GM12878 (cell line): ENCODE results near the gene GID8. TPM values are rescaled to one million over a fixed set of nuclear protein-coding genes. Genes with fewer than 3 reads are reported as not detected.

ENCODE experiments used
- ATAC-seq: fragments of 200-7000 bp; cut with Tn5 transposase; 3 replicates; pipeline ENCODE4 v1.9.1; 2020; ENCODE audit warnings: mild to moderate bottlenecking, moderate library complexity
- BruUV-seq: library from RNA; stranded (reverse); fragments of 400-500 nt; replicated peaks from 2 replicates; lab custom pipeline; 2021; lab: Mats Ljungman, UMichigan
- CTCF ChIA-PET: fragments of 300-600 bp; sonication (Branson Sonifier 250); formaldehyde crosslinking; extraction: SDS; loops from one replicate; lab custom pipeline; 2021; ENCODE audit warnings: inconsistent platforms; lab: Yijun Ruan, JAX
- POLR2A ChIA-PET: fragments of 350-600 bp; formaldehyde crosslinking; extraction: SDS; loops from one replicate; lab custom pipeline; 2021; ENCODE audit warnings: inconsistent platforms; lab: Charles Lee
- RAD21 ChIA-PET: fragments of 300-600 bp; sonication (Branson Sonifier 250); formaldehyde crosslinking; loops from one replicate; lab custom pipeline; 2023; ENCODE audit warnings: antibody characterized with exemption; ENCODE audit not compliant: unreplicated experiment; lab: Charles Lee
- SMC1A ChIA-PET: fragments of 300-600 bp; sonication (Branson Sonifier 250); formaldehyde crosslinking; loops from one replicate; lab custom pipeline; 2023; ENCODE audit not compliant: unreplicated experiment, uncharacterized antibody; lab: Charles Lee
- DNase-seq: peaks from one replicate; pipeline ENCODE4 v3.0.0-alpha.2; 2011; ENCODE audit warnings: low read depth, low spot score
- FAIRE-seq: peaks from 3 replicates; lab custom pipeline; 2011; peaks lifted over from hg19 to GRCh38; lab: Jason Lieb, UNC
- H2AFZ ChIP-seq: 2 replicates; pipeline ENCODE4 v1.6.0; 2011; ENCODE audit warnings: low read depth, low read length, control low read depth; ENCODE audit not compliant: control insufficient read depth
- H3K27ac ChIP-seq: 2 replicates; pipeline ENCODE4 v1.5.1; 2011; ENCODE audit warnings: control low read depth; ENCODE audit not compliant: control insufficient read depth, insufficient read depth
- H3K27me3 ChIP-seq, 2 experiments: replicated peaks in 1 of 2; 2 replicates each; pipeline versions ENCODE4 v1.6.0 to v1.6.1; 2011; ENCODE audit warnings: low read length in 1 of 2; ENCODE audit not compliant: control insufficient read depth in 2 of 2, insufficient read depth in 2 of 2
- H3K36me3 ChIP-seq, 2 experiments: 2 replicates each; pipeline ENCODE4 v1.5.1; 2011; ENCODE audit warnings: low read length in 1 of 2; ENCODE audit not compliant: control insufficient read depth in 2 of 2, insufficient read depth in 2 of 2
- H3K4me1 ChIP-seq: 2 replicates; pipeline ENCODE4 v1.6.1; 2011; ENCODE audit warnings: mild to moderate bottlenecking, low read length, moderate library complexity, mixed read lengths; ENCODE audit not compliant: control insufficient read depth, insufficient read depth
- H3K4me2 ChIP-seq: 2 replicates; pipeline ENCODE4 v1.6.0; 2011; ENCODE audit warnings: control low read depth; ENCODE audit not compliant: control insufficient read depth, insufficient read depth
- H3K4me3 ChIP-seq: fragments of 200-600 bp; sonication (generic); 2 replicates; pipeline ENCODE4 v1.5.1; 2016
- H3K79me2 ChIP-seq: 2 replicates; pipeline ENCODE4 v1.6.0; 2011; ENCODE audit warnings: low read length; ENCODE audit not compliant: control insufficient read depth, insufficient read depth
- H3K9ac ChIP-seq: 2 replicates; pipeline ENCODE4 v1.8.0; 2011; ENCODE audit warnings: low read length, control low read depth, mixed read lengths; ENCODE audit not compliant: control insufficient read depth, insufficient read depth
- H3K9me3 ChIP-seq: replicated peaks from 3 replicates; pipeline ENCODE4 v1.5.1; 2011; ENCODE audit warnings: mild to moderate bottlenecking, low read length; ENCODE audit not compliant: control insufficient read depth, insufficient read depth
- H4K20me1 ChIP-seq: 2 replicates; pipeline ENCODE4 v1.6.0; 2011; ENCODE audit not compliant: control insufficient read depth, insufficient read depth
- BACH1 ChIP-seq: fragments of 450-650 bp; IDR thresholded peaks from 2 replicates; pipeline ENCODE4 v1.6.1; 2017; ENCODE audit warnings: mild to moderate bottlenecking, borderline replicate concordance
- BMI1 ChIP-seq: fragments of 450-650 bp; IDR thresholded peaks from 2 replicates; pipeline ENCODE4 v1.6.1; 2016; ENCODE audit warnings: mild to moderate bottlenecking, moderate library complexity, borderline replicate concordance
- FOS ChIP-seq: IDR thresholded peaks from 3 replicates; pipeline ENCODE4 v1.6.1; 2011; ENCODE audit warnings: borderline replicate concordance; ENCODE audit not compliant: insufficient read length; ENCODE audit errors: extremely low read depth
- GATAD2B ChIP-seq: fragments of 450-650 bp; conservative IDR thresholded peaks from 2 replicates; pipeline ENCODE4 v1.6.1; 2017; ENCODE audit warnings: low read depth, mild to moderate bottlenecking, moderate library complexity
- IKZF1 ChIP-seq: fragments of 450-650 bp; conservative IDR thresholded peaks from 2 replicates; pipeline ENCODE4 v1.6.1; 2017; ENCODE audit warnings: antibody characterized with exemption, mild to moderate bottlenecking
- IRF4 ChIP-seq: IDR thresholded peaks from 2 replicates; pipeline ENCODE4 v1.6.1; 2011; ENCODE audit warnings: low read depth, low read length
- JUND ChIP-seq: IDR thresholded peaks from 2 replicates; pipeline ENCODE4 v1.6.1; 2012; ENCODE audit warnings: low read depth, mild to moderate bottlenecking, low read length, improper control_type of control experiment, moderate library complexity
- KAT2A ChIP-seq: conservative IDR thresholded peaks from 2 replicates; pipeline ENCODE4 v1.6.1; 2011; ENCODE audit warnings: low read depth, low read length; ENCODE audit not compliant: control insufficient read depth
- MYC ChIP-seq: IDR thresholded peaks from 2 replicates; pipeline ENCODE4 v1.6.1; 2011; ENCODE audit warnings: mild to moderate bottlenecking, low read length, moderate library complexity, inconsistent platforms; ENCODE audit not compliant: insufficient read depth, insufficient replicate concordance, insufficient read length, severe bottlenecking
- NFXL1 ChIP-seq: fragments of 450-650 bp; IDR thresholded peaks from 2 replicates; pipeline ENCODE4 v1.6.1; 2017; ENCODE audit warnings: antibody characterized with exemption, mild to moderate bottlenecking, borderline replicate concordance
- NKRF ChIP-seq: fragments of 450-650 bp; conservative IDR thresholded peaks from 2 replicates; pipeline ENCODE4 v1.6.1; 2017; ENCODE audit warnings: mild to moderate bottlenecking, moderate library complexity
- NR2F1 ChIP-seq: fragments of 450-650 bp; conservative IDR thresholded peaks from 2 replicates; pipeline ENCODE4 v1.6.1; 2017; ENCODE audit warnings: mild to moderate bottlenecking
- PAX5 ChIP-seq: IDR thresholded peaks from 2 replicates; pipeline ENCODE4 v1.6.1; 2011; ENCODE audit warnings: low read depth, low read length, borderline replicate concordance
- PKNOX1 ChIP-seq: fragments of 450-650 bp; IDR thresholded peaks from 2 replicates; pipeline ENCODE4 v1.6.1; 2016; ENCODE audit warnings: mild to moderate bottlenecking
- POU2F2 ChIP-seq: IDR thresholded peaks from 3 replicates; pipeline ENCODE4 v1.6.1; 2011; ENCODE audit warnings: low read depth, mild to moderate bottlenecking, low read length, borderline replicate concordance
- RELB ChIP-seq: fragments of 450-650 bp; IDR thresholded peaks from 2 replicates; pipeline ENCODE4 v1.6.1; 2017; ENCODE audit warnings: low read depth, mild to moderate bottlenecking, moderate library complexity
- SRF ChIP-seq, 2 experiments: IDR thresholded peaks; 2 replicates each; pipeline ENCODE4 v1.6.1; 2011; ENCODE audit warnings: low read depth in 2 of 2, low read length in 2 of 2, mild to moderate bottlenecking in 1 of 2, moderate library complexity in 1 of 2
- TCF12 ChIP-seq: IDR thresholded peaks from 2 replicates; pipeline ENCODE4 v1.6.1; 2011; ENCODE audit warnings: low read depth, mild to moderate bottlenecking, low read length
- ZSCAN29 ChIP-seq: fragments of 450-650 bp; IDR thresholded peaks from 2 replicates; pipeline ENCODE4 v1.6.1; 2017; ENCODE audit warnings: mild to moderate bottlenecking, moderate library complexity
- WGBS: methylation state at CpG from one replicate; pipeline ENCODE4 v1.1.6; 2016; ENCODE audit warnings: low lambda C conversion rate; ENCODE audit not compliant: insufficient replicate concordance, insufficient coverage; ENCODE audit errors: missing lambda C conversion rate; 5-methylcytosine and 5-hydroxymethylcytosine counted together
- in situ Hi-C: fragments of 300-500 bp; cut with MboI; formaldehyde crosslinking; loops from 9 replicates; pipeline ENCODE4 v1.14.3; 2018; ENCODE audit warnings: mixed read lengths
- intact Hi-C: fragments of 100-400 bp; cut with micrococcal nuclease; formaldehyde crosslinking; loops from one replicate; pipeline ENCODE4 v1.14.2; 2022; ENCODE audit not compliant: unreplicated experiment
- polyA plus RNA-seq, 11 experiments: library from polyadenylated mRNA; depleted of rRNA in 4 of 11; unstranded in 6 of 11; stranded (reverse) in 5 of 11; fragments of >200 nt; fragmentation: Nextera tagmentation in 4 of 11; fragmentation: Illumina TruSeq in 1 of 11; extraction: Ambion mirVana in 4 of 11; extraction: Trizol in 1 of 11; gene quantifications; 1 replicate in 1 of 11; 2 replicates in 10 of 11; pipeline versions ENCODE4 v1.2.1 to v1.2.3, GENCODE V29; 2011 to 2016; ENCODE audit warnings: inconsistent platforms in 2 of 11, missing spikeins in 2 of 11, low read depth in 1 of 11
- total RNA-seq, 4 experiments: library from RNA; depleted of rRNA in 3 of 4; stranded (reverse); fragments of >200 nt in 3 of 4; fragmentation: Illumina TruSeq in 1 of 4; extraction: Trizol in 1 of 4; gene quantifications; 2 replicates each; pipeline versions ENCODE4 v1.2.1 to v1.2.3, GENCODE V29; 2013 to 2021

The GID8 gene
- total and polyA plus RNA-seq, 10 of the 15 experiments (the other 5 are each of a cell fraction or from before 2014, with no cell fraction given): 12.0 to 33.8 (median 22.2) TPM

GRCh38 chr20:62993856-62994494 is 56.0 kb downstream of the GID8 start:
- ChIA-PET RAD21 (no interaction called here), CTCF (no interaction called here), SMC1A (no interaction called here), POLR2A (no interaction called here)
- H3K79me2 ChIP-seq: no peaks in the 10 kb centered on the region
- in situ Hi-C loops: no loop called here
- intact Hi-C loops: no loop called here
- no peak overlapping the region for H3K9ac ChIP-seq
- H3K27ac ChIP-seq: no peak overlapping the region
- no peak for FAIRE-seq
- H3K4me2 ChIP-seq: no peak overlapping the region
- WGBS: 59% methylated on average over 23 of the region's 23 CpGs
- H3K27me3 ChIP-seq: no peaks in the 10 kb centered on the region; a peak in 3 of 4 replicates
- TF ChIP-seq FOS (no peak), POU2F2 (no peak), NFXL1 (no peak), BACH1 (no peak), GATAD2B (no peak), TCF12 (no peak), BMI1 (no peak), JUND (no peak), IKZF1 (no peak), PAX5 (no peak), ZSCAN29 (no peak), PKNOX1 (no peak), NR2F1 (no peak), KAT2A (no peak), NKRF (no peak), RELB (no peak), MYC (no peak), SRF (IDR thresholded peaks at IDR 0.05; ENCODE audit: low read depth in 2 of 2, low read length in 2 of 2) (no peak), IRF4 (no peak)
- no peaks in the 10 kb centered on the region; the same call in 1 of the 2 replicates for H4K20me1 ChIP-seq
- H3K9me3 ChIP-seq: no peaks in the 10 kb centered on the region
- no TSS peak for BruUV-seq
- no peak for DNase-seq
- H2AFZ ChIP-seq: no peak overlapping the region
- no peaks in the 10 kb centered on the region for H3K36me3 ChIP-seq
- H3K4me3 ChIP-seq: no peak overlapping the region
- peaks cover 3% of the 10 kb centered on the region; the same call in 1 of the 2 replicates for H3K4me1 ChIP-seq
- no peak for ATAC-seq
